Endothelial cell of umbilical vein (primary cell): Measurements from ENCODE around the gene EXOSC2.

Source experiments
- CTCF ChIP-seq, 2 donors: IDR thresholded peaks; 1 replicate in 1 of 2; 2 replicates in 1 of 2; pipeline ENCODE4 v1.5.1; 2011; ENCODE audit warnings: low read length in 2 of 2, mild to moderate bottlenecking in 2 of 2, moderate library complexity in 2 of 2, control low read depth in 1 of 2, inconsistent platforms in 1 of 2, low read depth in 1 of 2; ENCODE audit not compliant: insufficient read depth in 1 of 2; ENCODE audit errors: extremely low read depth in 1 of 2
- EZH2 ChIP-seq: IDR thresholded peaks from 2 replicates; pipeline ENCODE4 v1.6.1; 2012; ENCODE audit warnings: borderline replicate concordance, low read depth, mild to moderate bottlenecking, moderate library complexity, low read length, inconsistent platforms; ENCODE audit not compliant: severe bottlenecking
- JUN ChIP-seq: IDR thresholded peaks from 2 replicates; pipeline ENCODE4 v1.6.1; 2011; ENCODE audit warnings: borderline replicate concordance, low read depth; ENCODE audit not compliant: insufficient read length, insufficient read depth
- MYC ChIP-seq: IDR thresholded peaks from one replicate; pipeline ENCODE4 v1.6.1; 2011; ENCODE audit warnings: mild to moderate bottlenecking, low read depth, low read length
- POLR2A ChIP-seq: IDR thresholded peaks from 2 replicates; pipeline ENCODE4 v1.6.1; 2012; ENCODE audit warnings: low read depth, mild to moderate bottlenecking, control low read depth, low read length

- TF ChIP-seq MYC (no peak), CTCF (IDR thresholded peaks at IDR 0.05; ENCODE audit: extremely low read depth in 1 of 2, insufficient read depth in 1 of 2, low read depth in 1 of 2, low read length in 2 of 2) (no peak), POLR2A (no peak), EZH2 (peak; percentile 60), JUN (no peak)
Observed at GRCh38 chr9:130664251-130665028, 29.1 kb upstream of the EXOSC2 start, which contains the start of gene PRDM12.
